K562 (cell line): Measurements from ENCODE around the gene FAM90A1. TPM values are rescaled to one million over a fixed set of nuclear protein-coding genes. Genes with fewer than 3 reads are reported as not detected.
A peak's percentile ranks its signal among the peaks of the same experiment; 100 is the strongest.
"Not testable (repeated sequence)": the region's sequence is repeated elsewhere in the genome, so short reads cannot be mapped to it uniquely, and the experiment has no call there.

Experiments used
- ATAC-seq: fragments of 200-7000 bp; cut with Tn5 transposase; 3 replicates; pipeline ENCODE4 v1.9.1; 2020; ENCODE audit warnings: moderate library complexity
- BruUV-seq: library from RNA; stranded (reverse); fragments of 400-500 nt; replicated peaks from 2 replicates; lab custom pipeline; 2021; lab: Mats Ljungman, UMichigan
- CTCF ChIA-PET: fragments of 300-600 bp; formaldehyde crosslinking; extraction: SDS; loops from one replicate; lab custom pipeline; 2021; ENCODE audit warnings: low intra/inter-chr PET ratio; lab: Yijun Ruan, JAX
- POLR2A ChIA-PET: fragments of 300-600, 350-650 bp; sonication (Branson Sonifier 250); formaldehyde crosslinking; extraction: SDS; loops from one replicate; lab custom pipeline; 2021; ENCODE audit warnings: antibody characterized with exemption, inconsistent platforms; lab: Yijun Ruan, JAX
- DNase-seq, 4 experiments: peaks; one replicate each; pipeline versions ENCODE4 v3.0.0 to v3.0.0-alpha.2; 2011 to 2018; ENCODE audit warnings: low spot score in 3 of 4, mixed read lengths in 3 of 4; ENCODE audit errors: extremely low read depth in 1 of 4
- FAIRE-seq: peaks from 2 replicates; lab custom pipeline; 2011; peaks lifted over from hg19 to GRCh38; lab: Jason Lieb, UNC
- H2AFZ ChIP-seq: 2 replicates; pipeline ENCODE4 v1.6.0; 2011; ENCODE audit warnings: low read depth, low read length, control low read depth, inconsistent platforms
- H3K27ac ChIP-seq: fragments of 200-600 bp; 3 replicates; pipeline ENCODE4 v1.8.0; 2011; ENCODE audit warnings: low read depth, mild to moderate bottlenecking, control low read depth, inconsistent platforms, low read length, moderate library complexity, mixed read lengths; ENCODE audit errors: extremely low read depth
- H3K27me3 ChIP-seq, 2 experiments: fragments of 300-600 bp in 1 of 2; 2 replicates in 1 of 2; 3 replicates in 1 of 2; pipeline versions ENCODE4 v1.6.0 to v1.8.0; 2011; ENCODE audit warnings: inconsistent platforms in 2 of 2, low read length in 2 of 2, mild to moderate bottlenecking in 1 of 2, mixed read lengths in 1 of 2, moderate library complexity in 1 of 2; ENCODE audit not compliant: control insufficient read depth in 2 of 2, insufficient read depth in 2 of 2
- H3K36me3 ChIP-seq: fragments of 300-600 bp; 3 replicates; pipeline ENCODE4 v1.8.0; 2011; ENCODE audit warnings: mild to moderate bottlenecking, low read length, inconsistent platforms; ENCODE audit not compliant: control insufficient read depth, insufficient read depth
- H3K4me1 ChIP-seq, 2 experiments: fragments of 200-600 bp in 1 of 2; replicated peaks in 1 of 2; 2 replicates in 1 of 2; 3 replicates in 1 of 2; pipeline versions ENCODE4 v1.5.1 to v1.8.0; 2011; ENCODE audit warnings: inconsistent platforms in 2 of 2, low read length in 2 of 2, mild to moderate bottlenecking in 1 of 2, mixed read lengths in 1 of 2, moderate library complexity in 1 of 2; ENCODE audit not compliant: control insufficient read depth in 2 of 2, insufficient read depth in 2 of 2
- H3K4me2 ChIP-seq: 2 replicates; pipeline ENCODE4 v1.6.1; 2011; ENCODE audit warnings: low read length, control low read depth, inconsistent platforms, mixed read lengths; ENCODE audit not compliant: insufficient read depth
- H3K4me3 ChIP-seq: fragments of 200-600 bp; sonication (generic), shearing (Covaris generic); 2 replicates; pipeline ENCODE4 v1.5.1; 2016; ENCODE audit warnings: control low read depth, inconsistent platforms
- H3K79me2 ChIP-seq: fragments of 200-600 bp; 3 replicates; pipeline ENCODE4 v1.8.0; 2011; ENCODE audit warnings: low read length, inconsistent platforms; ENCODE audit not compliant: control insufficient read depth, insufficient read depth
- H3K9ac ChIP-seq, 2 experiments: 2 replicates each; pipeline versions ENCODE4 v1.6.0 to v1.6.1; 2011; ENCODE audit warnings: low read depth in 2 of 2, low read length in 2 of 2, control low read depth in 1 of 2, inconsistent platforms in 1 of 2, mild to moderate bottlenecking in 1 of 2, mixed read lengths in 1 of 2; ENCODE audit not compliant: insufficient read depth in 1 of 2
- H3K9me1 ChIP-seq: one replicate; pipeline ENCODE4 v1.6.0; 2011; ENCODE audit warnings: inconsistent platforms, mild to moderate bottlenecking, low read length, moderate library complexity; ENCODE audit not compliant: control insufficient read depth, insufficient read depth
- H3K9me3 ChIP-seq: replicated peaks from 2 replicates; pipeline ENCODE4 v1.5.1; 2011; ENCODE audit warnings: low read depth, low read length, inconsistent platforms; ENCODE audit not compliant: control insufficient read depth, insufficient read depth
- H4K20me1 ChIP-seq: replicated peaks from 2 replicates; pipeline ENCODE4 v1.6.1; 2011; ENCODE audit warnings: low read length, inconsistent platforms, mixed read lengths; ENCODE audit not compliant: control insufficient read depth, insufficient read depth
- NFIC ChIP-seq: fragments of 450-650 bp; IDR thresholded peaks from 2 replicates; pipeline ENCODE4 v1.6.1; 2017; ENCODE audit warnings: mild to moderate bottlenecking, inconsistent platforms
- RAD21 ChIP-seq, 2 experiments: fragments of 250-450 bp in 1 of 2; fragments of 450-650 bp in 1 of 2; sonication (Bioruptor Pico) in 1 of 2; formaldehyde crosslinking in 1 of 2; IDR thresholded peaks in 1 of 2; conservative IDR thresholded peaks in 1 of 2; 2 replicates each; pipeline versions ENCODE4 v1.4.0 to v1.8.0; 2020 to 2022; ENCODE audit warnings: mild to moderate bottlenecking in 2 of 2, moderate library complexity in 1 of 2
- WGBS: fragments of 100-300 bp; shearing (Covaris generic); methylation state at CpG from one replicate; pipeline ENCODE4 v1.1.6; 2016; ENCODE audit warnings: low coverage, mixed read lengths; ENCODE audit not compliant: insufficient coverage; ENCODE audit errors: missing lambda C conversion rate; 5-methylcytosine and 5-hydroxymethylcytosine counted together
- in situ Hi-C: fragments of 300-500 bp; cut with MboI; formaldehyde crosslinking; loops from 4 replicates; pipeline ENCODE4 v1.15.0; 2018; ENCODE audit warnings: inconsistent platforms, mixed read lengths
- intact Hi-C: fragments of 100-400 bp; cut with micrococcal nuclease; formaldehyde crosslinking; loops from 2 replicates; pipeline ENCODE4 v1.14.2; 2022
- polyA plus RNA-seq, 8 experiments: library from polyadenylated mRNA; depleted of rRNA in 4 of 8; stranded (reverse) in 5 of 8; unstranded in 3 of 8; fragments of >200 nt; fragmentation: Nextera tagmentation in 2 of 8; fragmentation: Illumina TruSeq in 1 of 8; extraction: Ambion mirVana in 2 of 8; extraction: Trizol in 1 of 8; gene quantifications; 2 replicates each; pipeline versions ENCODE4 v1.2.1 to v1.2.3, GENCODE V29; 2011 to 2014; ENCODE audit warnings: inconsistent platforms in 1 of 8, missing spikeins in 1 of 8
- total RNA-seq, 7 experiments: library from RNA; depleted of rRNA in 6 of 7; stranded (reverse); fragments of >200 nt in 6 of 7; fragmentation: Illumina TruSeq in 2 of 7; extraction: Trizol in 2 of 7; gene quantifications; 2 replicates each; pipeline versions ENCODE4 v1.2.1 to v1.2.3, GENCODE V29; 2011 to 2021; ENCODE audit warnings: low replicate concordance in 1 of 7

The FAM90A1 gene
- total and polyA plus RNA-seq, 9 of the 15 experiments (the other 6 are each of a cell fraction or from before 2014, with no cell fraction given): 0.01 to 0.16 (median 0.04) TPM; not detected in 4

DNA sequence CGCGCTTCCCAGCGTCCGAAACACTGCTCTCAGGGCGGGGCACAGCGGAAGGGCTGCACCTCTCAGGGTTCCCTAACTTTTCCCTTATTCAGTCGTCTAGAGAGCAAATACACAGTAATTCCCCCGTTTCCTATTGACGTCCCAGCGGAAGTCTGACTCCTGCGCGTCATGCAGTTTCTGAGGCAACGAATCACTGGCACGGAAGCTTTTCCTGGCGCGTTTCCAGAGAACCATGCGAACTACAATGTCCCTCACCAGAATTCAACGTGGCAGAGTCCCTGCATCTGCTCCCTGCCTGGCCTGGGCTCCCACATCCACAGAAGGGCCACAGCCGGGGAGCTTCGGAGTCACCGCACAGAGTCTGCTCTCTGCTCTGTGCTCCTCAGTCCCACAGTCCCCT, 6.0 kb downstream of the FAM90A1 start:
- peaks cover 6 to 27% of the 10 kb centered on the region in 2 experiments; a peak in 3 of 5 replicates for H3K27me3 ChIP-seq
- POLR2A ChIA-PET, H3K36me3 ChIP-seq, H3K9me1 ChIP-seq, H4K20me1 ChIP-seq, H3K9ac ChIP-seq, H3K4me1 ChIP-seq, H3K4me2 ChIP-seq, CTCF ChIA-PET, H3K79me2 ChIP-seq, BruUV-seq, ATAC-seq, FAIRE-seq, H3K27ac ChIP-seq, H3K4me3 ChIP-seq, intact Hi-C loops, H2AFZ ChIP-seq, H3K9me3 ChIP-seq, DNase-seq, in situ Hi-C loops: not testable (repeated sequence)
- TF ChIP-seq NFIC: peak; percentile 42
- 47% methylated on average over 21 of the region's 21 CpGs for WGBS

DNA sequence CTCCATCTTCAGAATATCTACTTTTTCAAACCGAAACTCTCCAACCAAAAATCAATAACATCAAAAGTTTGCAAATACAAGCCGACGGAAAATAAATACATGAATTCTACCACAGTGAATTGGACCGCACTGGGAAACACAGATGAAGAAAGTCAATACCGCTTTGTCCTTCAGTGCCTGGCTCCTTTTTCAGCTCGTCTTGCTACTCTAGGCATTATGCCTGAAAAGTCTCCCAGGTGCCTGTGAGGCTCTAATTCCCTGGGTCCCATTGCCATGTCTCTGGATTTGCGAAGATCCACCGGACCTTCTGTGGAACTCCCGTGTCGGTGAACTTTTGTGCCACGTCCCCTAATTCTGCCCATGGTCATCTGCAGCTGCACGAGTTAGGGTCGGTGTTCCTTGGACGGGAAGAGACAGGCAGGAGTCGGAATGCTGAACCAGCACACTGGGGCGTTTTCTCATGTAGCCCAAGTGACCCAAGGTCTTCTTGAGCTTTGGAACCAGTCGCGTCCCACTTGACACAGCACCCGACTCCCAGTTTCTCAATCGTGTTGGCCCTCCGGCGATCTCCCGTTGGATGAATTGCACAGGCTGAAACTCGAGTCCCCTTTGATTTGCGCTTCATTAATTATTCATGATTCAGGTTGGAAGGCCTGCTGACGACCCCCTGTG, 8.6 kb downstream of the FAM90A1 start:
- H3K4me1 ChIP-seq, BruUV-seq, H3K4me2 ChIP-seq, ATAC-seq, H2AFZ ChIP-seq, H3K9me1 ChIP-seq, H3K9me3 ChIP-seq, H3K79me2 ChIP-seq, intact Hi-C loops: not testable (repeated sequence)
- POLR2A ChIA-PET: interaction anchor here (0.6 kb wide), 1 partner anchor 427 kb away, joined by 3 read pairs; no protein-coding TSS in a partner anchor
- peak in 1 of 2 experiments; percentile 22; a peak in 2 of 4 replicates for TF ChIP-seq RAD21 (CRISPR knock-in tag; conservative IDR thresholded peaks at IDR 0.05 in 1 of 2, IDR thresholded peaks at IDR 0.05 in 1 of 2)
- TF ChIP-seq, all 486 proteins: peak for 1; not testable (repeated sequence) for 485
- H3K36me3 ChIP-seq, H3K4me3 ChIP-seq, DNase-seq, H4K20me1 ChIP-seq, H3K9ac ChIP-seq, CTCF ChIA-PET, H3K27ac ChIP-seq, in situ Hi-C loops, FAIRE-seq: not testable (repeated sequence)
- WGBS: 45% methylated on average over 26 of the region's 26 CpGs
- H3K27me3 ChIP-seq: peaks cover 6 to 22% of the 10 kb centered on the region in 2 experiments; a peak in 3 of 5 replicates
